HepG2 (cell line): ENCODE measurements around the gene KREMEN1. TPM values are rescaled to one million over a fixed set of nuclear protein-coding genes. Genes with fewer than 3 reads are reported as not detected.

Experiments used
- ADNP ChIP-seq: sonication (generic); formaldehyde crosslinking; IDR thresholded peaks from 2 replicates; pipeline ENCODE4 v1.4.0; 2020; ENCODE audit warnings: missing genetic modification reagents
- ATM ChIP-seq: fragments of 450-650 bp; IDR thresholded peaks from 2 replicates; pipeline ENCODE4 v1.7.1; 2017; ENCODE audit warnings: mild to moderate bottlenecking, borderline replicate concordance
- CREM ChIP-seq, 2 experiments: sonication (generic) in 1 of 2; formaldehyde crosslinking in 1 of 2; IDR thresholded peaks; 2 replicates each; pipeline versions ENCODE4 v1.4.0 to v1.6.1; 2016 to 2020; ENCODE audit warnings: antibody characterized with exemption in 1 of 2, mild to moderate bottlenecking in 1 of 2, missing genetic modification reagents in 1 of 2
- DNMT3B ChIP-seq: conservative IDR thresholded peaks from 2 replicates; pipeline ENCODE4 v1.6.1; 2016; ENCODE audit warnings: missing biosample characterization, control low read depth
- MAX ChIP-seq: IDR thresholded peaks from 2 replicates; pipeline ENCODE4 v1.6.1; 2012; ENCODE audit warnings: inconsistent platforms
- MYC ChIP-seq: sonication (generic); formaldehyde crosslinking; IDR thresholded peaks from 2 replicates; pipeline ENCODE4 v1.9.0; 2021; ENCODE audit warnings: missing genetic modification reagents, borderline replicate concordance
- NBN ChIP-seq: fragments of 450-650 bp; conservative IDR thresholded peaks from 2 replicates; pipeline ENCODE4 v1.6.1; 2017
- RBM39 ChIP-seq: fragments of 200-400 bp; formaldehyde crosslinking; IDR thresholded peaks from one replicate; pipeline ENCODE4 v1.6.1; 2018; ENCODE audit warnings: antibody characterized with exemption, mild to moderate bottlenecking, low read depth, low read length; ENCODE audit not compliant: poor library complexity, severe bottlenecking
- TCF7 ChIP-seq: sonication (generic); IDR thresholded peaks from 2 replicates; pipeline ENCODE4 v1.6.1; 2016; ENCODE audit warnings: antibody characterized with exemption, low read depth
- ZBTB7B ChIP-seq: sonication (generic); formaldehyde crosslinking; IDR thresholded peaks from 2 replicates; pipeline ENCODE4 v1.4.0; 2020; ENCODE audit warnings: missing genetic modification reagents
- ZNF136 ChIP-seq: sonication (generic); formaldehyde crosslinking; IDR thresholded peaks from 2 replicates; pipeline ENCODE4 v1.8.1; 2022; ENCODE audit warnings: low read depth, mild to moderate bottlenecking, moderate library complexity, missing genetic modification reagents
- ZNF296 ChIP-seq: sonication (generic); formaldehyde crosslinking; conservative IDR thresholded peaks from 2 replicates; pipeline ENCODE4 v1.5.0; 2020; ENCODE audit warnings: mild to moderate bottlenecking, missing genetic modification reagents
- ZNF329 ChIP-seq: sonication (generic); formaldehyde crosslinking; IDR thresholded peaks from 2 replicates; pipeline ENCODE4 v1.9.0; 2021; ENCODE audit warnings: low read depth, mild to moderate bottlenecking, missing genetic modification reagents
- ZNF407 ChIP-seq: sonication (generic); formaldehyde crosslinking; IDR thresholded peaks from one replicate; pipeline ENCODE4 v1.5.1; 2020; ENCODE audit warnings: mild to moderate bottlenecking, missing genetic modification reagents; ENCODE audit errors: not compliant biosample characterization
- ZNF431 ChIP-seq: sonication (generic); formaldehyde crosslinking; IDR thresholded peaks from 2 replicates; pipeline ENCODE4 v1.9.0; 2022; ENCODE audit warnings: missing genetic modification reagents, low read depth, mild to moderate bottlenecking, borderline replicate concordance
- ZNF614 ChIP-seq: IDR thresholded peaks from 2 replicates; pipeline ENCODE4 v1.6.1; 2018; ENCODE audit warnings: missing biosample characterization, missing genetic modification reagents, inconsistent platforms, borderline replicate concordance
- ZNF615 ChIP-seq: sonication (generic); formaldehyde crosslinking; IDR thresholded peaks from 2 replicates; pipeline ENCODE4 v1.5.0; 2020; ENCODE audit warnings: mild to moderate bottlenecking, missing genetic modification reagents, borderline replicate concordance
- ZNF749 ChIP-seq: sonication (generic); formaldehyde crosslinking; IDR thresholded peaks from 2 replicates; pipeline ENCODE4 v1.8.0; 2022; ENCODE audit warnings: mild to moderate bottlenecking, missing genetic modification reagents, moderate library complexity, borderline replicate concordance
- polyA plus RNA-seq, 8 experiments: library from polyadenylated mRNA; depleted of rRNA in 3 of 8; stranded (reverse) in 7 of 8; unstranded in 1 of 8; fragments of >200 nt; fragmentation: Illumina TruSeq in 4 of 8; extraction: Trizol in 4 of 8; gene quantifications; 2 replicates each; pipeline versions ENCODE4 v1.2.1 to v1.2.3, GENCODE V29; 2011 to 2016; ENCODE audit warnings: low read depth in 4 of 8, missing spikeins in 1 of 8, mixed read lengths in 1 of 8; ENCODE audit not compliant: insufficient read depth in 1 of 8
- total RNA-seq, 5 experiments: library from RNA; depleted of rRNA; stranded (reverse); fragments of >200 nt; fragmentation: Illumina TruSeq; extraction: Trizol; gene quantifications; 2 replicates each; pipeline ENCODE4 v1.2.3, GENCODE V29; 2016; ENCODE audit warnings: low read depth in 1 of 5
- TF ChIP-seq, protein P1 (sequence below): sonication (generic); formaldehyde crosslinking; IDR thresholded peaks from 2 replicates; pipeline ENCODE4 v1.4.0; 2020; ENCODE audit warnings: mild to moderate bottlenecking, missing genetic modification reagents

The KREMEN1 gene
- total and polyA plus RNA-seq, 2 of the 13 experiments (the other 11 are each of a cell fraction or from before 2014, with no cell fraction given): 9.8 to 13.8 TPM

GRCh38 chr22:29071261-29072045, 1.4 kb upstream of the KREMEN1 start (continued):
- TF ChIP-seq, protein P1, sequence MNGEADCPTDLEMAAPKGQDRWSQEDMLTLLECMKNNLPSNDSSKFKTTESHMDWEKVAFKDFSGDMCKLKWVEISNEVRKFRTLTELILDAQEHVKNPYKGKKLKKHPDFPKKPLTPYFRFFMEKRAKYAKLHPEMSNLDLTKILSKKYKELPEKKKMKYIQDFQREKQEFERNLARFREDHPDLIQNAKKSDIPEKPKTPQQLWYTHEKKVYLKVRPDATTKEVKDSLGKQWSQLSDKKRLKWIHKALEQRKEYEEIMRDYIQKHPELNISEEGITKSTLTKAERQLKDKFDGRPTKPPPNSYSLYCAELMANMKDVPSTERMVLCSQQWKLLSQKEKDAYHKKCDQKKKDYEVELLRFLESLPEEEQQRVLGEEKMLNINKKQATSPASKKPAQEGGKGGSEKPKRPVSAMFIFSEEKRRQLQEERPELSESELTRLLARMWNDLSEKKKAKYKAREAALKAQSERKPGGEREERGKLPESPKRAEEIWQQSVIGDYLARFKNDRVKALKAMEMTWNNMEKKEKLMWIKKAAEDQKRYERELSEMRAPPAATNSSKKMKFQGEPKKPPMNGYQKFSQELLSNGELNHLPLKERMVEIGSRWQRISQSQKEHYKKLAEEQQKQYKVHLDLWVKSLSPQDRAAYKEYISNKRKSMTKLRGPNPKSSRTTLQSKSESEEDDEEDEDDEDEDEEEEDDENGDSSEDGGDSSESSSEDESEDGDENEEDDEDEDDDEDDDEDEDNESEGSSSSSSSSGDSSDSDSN (CRISPR knock-in tag): peak; percentile 62
- TF ChIP-seq NBN (no peak), CREM (IDR thresholded peaks at IDR 0.05) (no peak), CREM (CRISPR knock-in tag; IDR thresholded peaks at IDR 0.05) (no peak), ADNP (no peak), ZNF329 (no peak), ZNF136 (CRISPR knock-in tag) (no peak), MYC (peak; percentile 58; the same call in 1 of the 2 replicates), TCF7 (peak; percentile 38; the same call in 1 of the 2 replicates), ZNF614 (CRISPR knock-in tag) (0 out of 2 replicates have a peak, but pooled peaks have one; percentile 8), ZNF431 (CRISPR knock-in tag) (no peak), ATM (no peak), ZBTB7B (peak; percentile 77; the same call in 1 of the 2 replicates), RBM39 (peak; percentile 17), ZNF615 (CRISPR knock-in tag) (no peak), ZNF407 (CRISPR knock-in tag) (no peak), DNMT3B (CRISPR knock-in tag) (no peak), ZNF749 (CRISPR knock-in tag) (no peak), MAX (peak; percentile 77), ZNF296 (CRISPR knock-in tag) (0 out of 2 replicates have a peak, but pooled peaks have one; percentile 24)
